PC-3 (cell line): ENCODE measurements around the gene KDM4F.

Source experiments
- EZH2 ChIP-seq: fragments of 300-600 bp; sonication (generic); IDR thresholded peaks from one replicate; pipeline ENCODE4 v1.6.1; 2017; ENCODE audit warnings: antibody characterized with exemption, mild to moderate bottlenecking, low read length; ENCODE audit not compliant: unreplicated experiment
- EZH2phosphoT487 ChIP-seq: fragments of 300-600 bp; sonication (generic); IDR thresholded peaks from 2 replicates; pipeline ENCODE4 v1.6.1; 2018; ENCODE audit warnings: mild to moderate bottlenecking, antibody characterized with exemption, low read length, borderline replicate concordance

- no peak for TF ChIP-seq EZH2phosphoT487
- no peak for TF ChIP-seq EZH2
Measured at GRCh38 chr11:95081412-95081811, 32.2 kb downstream of the KDM4F start.
